ENCODE results near the gene ATP11A.
"Not testable (repeated sequence)": the region's sequence is repeated elsewhere in the genome, so short reads cannot be mapped to it uniquely, and the experiment has no call there.

Gene ATP11A

DNA sequence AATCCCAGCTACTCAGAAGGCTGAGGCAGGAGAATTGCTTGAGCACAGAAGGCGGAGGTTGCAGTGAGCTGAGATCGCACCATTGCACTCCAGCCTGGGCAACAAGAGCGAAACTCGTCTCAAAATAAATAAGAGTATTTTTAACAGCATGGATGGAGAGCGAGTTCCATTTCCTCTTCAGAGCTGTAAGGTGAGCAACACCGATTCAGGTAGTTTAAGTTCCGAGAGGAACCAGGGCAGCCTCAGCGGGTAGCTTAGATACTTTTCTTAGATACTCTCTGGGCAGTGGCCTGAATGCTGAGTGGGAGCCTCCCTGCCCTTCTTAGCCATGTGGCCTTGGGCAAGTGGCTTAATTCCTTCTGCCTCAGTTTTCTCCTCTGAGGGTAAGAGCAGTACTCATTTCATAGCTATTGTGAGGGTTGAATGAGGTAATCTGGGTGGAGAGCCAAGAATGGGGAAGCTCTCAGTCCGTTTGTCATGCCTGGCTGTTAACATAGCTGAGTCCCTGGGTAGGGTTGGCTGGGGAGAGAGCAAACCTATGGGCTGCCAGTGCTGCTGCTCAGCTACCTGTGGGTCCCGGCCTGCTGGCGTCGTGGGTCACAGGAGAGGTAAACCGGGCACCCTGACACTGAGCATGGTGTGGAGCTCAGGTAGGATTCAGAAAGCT is 4.1 kb downstream of the ATP11A start:
- peak; percentile 83 for DNase-seq

DNA sequence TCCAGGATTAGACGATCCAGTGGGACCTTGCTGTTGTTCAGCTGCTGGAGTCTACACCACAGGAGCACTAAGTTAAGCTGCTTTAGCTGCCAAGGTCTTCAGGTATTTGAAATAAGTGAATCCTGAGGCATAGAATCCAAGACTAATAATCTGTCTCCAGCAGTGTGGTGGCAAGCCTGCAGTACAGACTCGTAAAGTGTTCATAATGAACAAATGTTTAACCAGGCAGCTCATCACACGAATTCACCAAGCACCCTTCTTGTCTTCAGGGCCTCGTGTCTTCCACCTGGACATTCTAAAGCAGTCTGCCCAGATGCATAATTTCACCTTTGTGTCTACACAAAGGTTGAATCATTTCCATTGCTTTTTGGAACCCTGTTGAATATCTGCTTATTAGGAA is 5.3 kb downstream of the ATP11A start:
- no peak for DNase-seq

DNA sequence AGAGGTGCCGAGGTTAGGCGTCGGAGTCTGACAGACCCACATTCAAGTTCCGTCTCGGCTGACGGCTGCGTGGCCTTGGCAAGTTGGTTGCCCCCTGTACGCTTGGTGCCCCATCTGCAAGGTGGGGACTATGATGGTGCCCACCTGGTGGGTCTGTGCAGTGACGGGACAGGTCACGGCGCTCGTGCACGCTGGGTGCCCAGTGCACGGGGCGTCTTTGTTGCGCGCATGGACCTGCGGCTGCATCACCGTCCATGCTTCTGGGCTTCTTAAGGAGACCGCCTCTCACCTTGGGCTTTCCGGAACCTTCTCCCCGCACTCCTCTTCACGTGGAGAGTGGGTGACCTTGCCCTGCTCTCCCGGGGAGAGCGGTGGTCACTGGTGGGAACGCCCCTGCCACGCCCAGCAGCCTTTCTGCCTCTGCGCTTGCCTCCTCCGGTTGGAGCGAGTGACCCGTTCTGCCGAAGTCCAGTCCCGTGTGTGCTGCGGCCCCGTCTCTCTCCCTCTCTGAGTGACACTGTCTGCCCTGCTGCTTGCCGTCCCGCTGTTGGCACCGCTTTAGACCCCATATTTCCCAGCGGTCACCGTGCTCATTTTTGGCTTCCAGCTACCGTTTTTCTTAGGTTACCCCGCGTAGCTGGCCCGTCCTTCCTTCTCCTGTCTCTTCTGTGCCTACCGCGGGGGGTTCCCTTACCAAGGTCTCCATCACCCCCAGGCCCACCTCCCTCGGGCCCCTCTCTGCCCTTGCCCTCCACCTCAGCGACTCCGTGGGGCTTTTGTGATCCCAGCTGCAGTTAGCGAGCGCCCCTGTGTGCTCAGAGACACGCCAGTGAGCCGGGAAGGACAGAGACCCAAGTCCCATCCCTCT is 6.4 kb downstream of the ATP11A start:
- no peak for DNase-seq

DNA sequence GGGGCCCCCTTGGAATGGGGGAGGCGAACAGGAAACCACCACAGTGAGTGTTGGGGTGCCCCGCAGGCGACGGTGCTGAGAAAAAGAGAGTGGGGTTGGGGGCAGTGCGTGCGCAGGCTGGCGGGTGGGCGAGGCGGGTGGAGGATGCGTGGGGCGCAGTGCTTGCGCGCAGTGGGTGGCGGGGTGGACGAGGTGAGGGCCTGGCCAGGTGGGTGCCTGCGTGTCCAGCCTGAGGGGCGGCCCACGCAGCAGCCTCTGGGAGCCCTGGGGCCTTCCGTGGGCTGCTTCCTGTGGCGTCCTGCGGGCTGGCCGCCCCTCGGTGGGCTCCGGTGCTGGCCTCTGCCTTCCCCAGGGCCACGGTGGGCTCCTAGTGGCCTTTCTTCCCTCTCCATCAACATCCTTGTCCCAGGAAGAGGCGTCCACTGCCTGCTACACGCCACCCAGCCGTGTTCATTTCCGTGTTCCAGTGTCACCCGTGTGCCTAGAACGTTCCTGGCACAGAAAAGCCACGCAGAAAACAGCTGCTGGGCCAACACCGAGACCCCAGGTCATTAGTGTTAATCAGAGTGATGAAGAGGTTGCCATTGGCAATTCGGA is 7.1 kb downstream of the ATP11A start:
- DNase-seq: no peak

DNA sequence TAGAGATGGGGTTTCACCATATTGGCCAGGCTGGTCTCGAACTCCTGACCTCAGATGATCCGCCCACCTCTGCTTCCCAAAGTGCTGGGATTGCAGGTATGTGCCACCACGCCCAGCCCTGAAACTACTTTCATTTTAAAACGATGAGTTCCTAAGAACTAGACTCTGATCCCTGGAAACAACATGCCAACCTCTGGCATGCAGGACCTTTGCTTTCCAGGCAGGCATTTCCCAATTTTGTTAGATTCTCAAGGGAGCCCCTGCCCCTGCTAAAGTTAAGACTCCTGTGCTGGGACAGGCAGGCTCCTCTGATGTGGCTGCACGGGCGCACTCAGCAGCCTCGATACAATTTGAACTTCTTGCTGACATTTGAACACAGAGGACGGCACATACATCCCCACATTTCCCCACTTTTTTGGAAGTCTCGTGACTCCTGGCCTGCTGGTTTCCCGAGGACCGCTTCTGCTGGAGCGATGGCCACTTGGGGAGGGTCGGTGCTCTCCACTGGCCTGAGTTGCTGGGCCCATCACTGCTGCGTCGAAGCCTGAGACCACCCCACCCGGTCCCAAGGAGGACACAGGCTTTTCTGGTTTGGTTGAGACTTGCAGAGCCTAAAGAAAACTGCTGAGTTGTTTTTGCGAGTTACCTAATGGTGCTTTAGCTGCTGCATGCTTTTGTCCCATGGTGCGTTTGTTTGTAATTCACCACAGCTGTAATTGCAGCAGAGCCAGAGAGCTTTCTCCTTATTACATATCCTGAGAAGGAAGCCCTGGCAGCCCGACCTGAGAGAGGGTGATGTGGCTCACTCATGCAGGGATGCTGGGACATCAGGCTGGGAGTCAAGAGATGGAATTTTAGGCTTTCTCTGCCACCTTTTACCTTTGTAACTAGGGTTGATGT is 8.2 kb downstream of the ATP11A start:
- DNase-seq: no peak

DNA sequence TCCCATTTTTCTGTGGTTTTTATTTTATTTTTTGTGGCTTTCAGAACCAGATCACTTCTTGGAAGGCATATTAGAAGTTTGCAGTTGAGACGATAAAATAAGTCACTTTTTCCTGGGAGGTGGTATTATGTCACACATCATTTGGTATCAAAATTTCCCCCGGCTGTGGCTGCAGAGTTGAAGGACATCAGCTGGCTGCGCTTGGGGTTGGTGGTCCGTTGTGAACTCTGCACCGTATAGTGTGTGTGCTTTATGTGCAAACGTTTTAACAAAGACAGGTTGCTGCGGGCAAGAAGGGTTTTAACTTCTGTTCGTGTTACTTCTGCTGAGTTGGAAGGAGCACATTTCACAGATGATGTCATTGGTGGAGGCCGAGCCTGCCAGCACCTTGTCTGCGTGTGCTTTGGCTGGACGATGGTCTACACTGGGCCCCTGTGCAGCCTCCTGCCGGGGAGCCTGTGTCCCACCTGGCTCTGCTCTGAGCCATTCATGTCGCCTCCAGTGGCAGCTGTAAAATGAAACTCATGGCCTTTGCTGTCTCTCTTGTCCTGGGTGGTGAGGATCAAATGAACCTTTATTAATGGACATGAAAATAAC is 9.6 kb downstream of the ATP11A start:
- no peak for DNase-seq

DNA sequence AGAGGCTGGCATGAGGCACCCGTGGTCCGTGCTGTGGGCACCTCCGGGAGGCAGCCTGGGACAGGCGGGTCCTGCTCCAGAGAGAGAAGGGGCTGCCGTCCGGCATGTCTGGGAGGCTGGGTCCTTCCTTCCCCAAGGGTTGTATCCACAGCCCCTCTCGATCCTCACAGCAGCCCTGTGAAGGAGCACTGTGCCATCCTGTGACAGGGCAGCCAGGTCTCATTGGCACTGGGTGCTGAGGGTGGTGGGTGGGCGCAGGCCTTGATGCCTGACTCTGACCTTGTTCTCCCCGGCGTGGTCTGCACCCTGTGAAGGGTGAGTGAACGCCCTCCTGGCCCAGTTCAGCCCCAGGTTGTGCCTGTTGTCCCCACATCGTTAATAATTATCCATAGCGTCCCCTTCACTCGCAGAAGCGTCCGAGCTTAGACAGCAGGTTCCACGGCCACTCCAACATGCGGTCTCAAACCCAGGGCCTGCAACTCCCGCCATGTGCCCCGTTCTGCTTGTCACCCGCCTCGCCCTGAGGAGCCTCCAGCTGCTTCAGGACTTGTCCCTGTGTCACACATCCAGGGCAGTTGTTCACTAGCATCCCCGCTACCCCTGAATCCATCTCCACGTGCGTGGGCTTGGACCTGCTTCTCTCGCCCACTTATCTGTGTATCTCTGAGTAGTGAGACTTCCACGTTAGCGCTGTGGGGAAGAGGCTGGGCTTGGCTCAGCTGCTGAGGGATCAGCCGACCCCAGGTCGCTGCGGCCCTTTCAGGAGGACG is 10.6 kb downstream of the ATP11A start:
- DNase-seq: no peak

DNA sequence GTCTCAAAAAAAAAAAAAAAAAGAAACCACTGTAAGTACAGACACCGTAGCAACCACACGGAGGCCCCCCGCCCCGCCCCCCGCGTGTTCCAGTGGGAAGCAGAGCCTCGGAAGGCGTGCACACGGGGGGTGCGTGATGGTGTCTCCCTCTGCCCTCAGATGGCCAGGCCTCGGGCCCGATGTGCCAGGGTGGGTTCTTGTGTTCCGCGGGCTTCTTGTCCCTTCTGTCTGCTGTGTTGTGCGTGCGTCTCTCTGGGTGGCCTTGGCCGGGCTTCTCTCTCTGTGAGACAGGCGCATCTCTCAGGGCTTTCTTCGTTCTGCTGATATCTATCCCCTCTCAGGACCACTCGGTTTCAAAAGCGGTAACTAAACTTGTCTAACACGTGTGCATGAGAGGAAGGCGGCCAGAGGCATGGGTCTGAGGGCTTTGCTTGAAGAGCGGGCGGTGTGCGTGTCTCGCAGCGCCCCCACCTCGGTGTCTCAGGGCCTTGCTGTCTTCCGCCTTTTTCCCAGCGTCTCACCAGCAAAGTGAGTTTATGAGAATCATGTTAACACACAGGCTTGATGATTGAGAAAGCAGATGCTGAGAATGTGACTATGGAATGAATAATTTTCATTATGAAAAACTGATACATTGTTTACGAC is 12.6 kb downstream of the ATP11A start:
- no peak for DNase-seq

DNA sequence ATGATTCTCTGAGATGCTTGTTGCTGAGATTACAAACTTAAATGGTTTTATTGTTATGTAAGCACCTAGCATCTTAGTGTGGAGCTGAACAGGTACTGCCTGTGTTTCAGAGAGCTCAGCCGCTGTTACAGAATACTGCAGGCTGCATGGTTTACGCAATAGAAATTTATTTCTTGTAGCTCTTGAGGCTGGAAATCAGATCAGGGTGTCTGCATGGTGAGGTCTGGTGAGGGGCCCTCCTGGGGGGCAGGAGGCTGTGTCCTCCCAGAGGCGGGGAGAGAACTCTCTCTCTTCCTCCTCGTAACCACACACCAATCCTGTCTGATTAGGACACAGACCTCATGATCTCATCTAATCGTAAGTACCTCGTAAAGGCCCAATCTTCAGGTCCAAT is 13.1 kb downstream of the ATP11A start:
- no peak for DNase-seq

DNA sequence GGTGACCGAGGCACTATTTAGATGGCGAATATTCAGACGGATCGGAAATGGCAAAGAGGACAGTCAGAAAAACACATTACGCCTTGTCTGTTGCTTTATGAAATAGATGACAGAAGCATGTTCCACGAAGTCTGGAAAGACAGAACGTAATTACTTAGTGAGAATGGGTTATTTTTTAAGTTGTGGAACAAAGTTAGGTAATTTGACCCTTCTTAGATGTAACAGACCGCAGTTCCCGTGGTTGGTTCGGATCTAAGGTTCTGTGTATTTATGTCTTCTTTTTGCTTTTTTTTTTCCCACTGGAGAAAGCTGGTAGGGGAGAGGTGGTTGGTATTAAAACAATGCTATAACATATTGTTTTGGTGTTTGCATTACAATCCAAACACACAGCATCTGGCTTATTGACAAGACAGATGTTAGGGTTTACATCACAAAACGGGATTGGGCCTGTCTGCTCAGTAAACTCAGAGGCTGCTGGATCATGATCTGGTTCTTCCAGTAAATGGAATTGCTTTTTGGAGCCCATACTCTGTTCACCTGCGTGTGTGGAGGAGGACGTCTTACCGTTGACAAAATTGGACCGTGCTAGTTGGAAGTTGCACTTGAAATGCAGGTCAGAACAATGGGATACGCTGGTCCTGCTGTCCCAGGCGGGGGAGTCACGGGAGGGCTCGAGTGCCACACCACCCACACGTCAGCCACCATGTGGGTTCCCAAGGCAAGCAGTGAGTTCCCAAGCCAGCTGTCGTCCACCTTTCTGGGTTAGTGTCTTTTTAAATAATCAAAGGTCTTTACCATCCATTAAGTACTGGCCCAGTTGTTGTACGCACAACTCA is 13.8 kb downstream of the ATP11A start:
- DNase-seq: no peak

DNA sequence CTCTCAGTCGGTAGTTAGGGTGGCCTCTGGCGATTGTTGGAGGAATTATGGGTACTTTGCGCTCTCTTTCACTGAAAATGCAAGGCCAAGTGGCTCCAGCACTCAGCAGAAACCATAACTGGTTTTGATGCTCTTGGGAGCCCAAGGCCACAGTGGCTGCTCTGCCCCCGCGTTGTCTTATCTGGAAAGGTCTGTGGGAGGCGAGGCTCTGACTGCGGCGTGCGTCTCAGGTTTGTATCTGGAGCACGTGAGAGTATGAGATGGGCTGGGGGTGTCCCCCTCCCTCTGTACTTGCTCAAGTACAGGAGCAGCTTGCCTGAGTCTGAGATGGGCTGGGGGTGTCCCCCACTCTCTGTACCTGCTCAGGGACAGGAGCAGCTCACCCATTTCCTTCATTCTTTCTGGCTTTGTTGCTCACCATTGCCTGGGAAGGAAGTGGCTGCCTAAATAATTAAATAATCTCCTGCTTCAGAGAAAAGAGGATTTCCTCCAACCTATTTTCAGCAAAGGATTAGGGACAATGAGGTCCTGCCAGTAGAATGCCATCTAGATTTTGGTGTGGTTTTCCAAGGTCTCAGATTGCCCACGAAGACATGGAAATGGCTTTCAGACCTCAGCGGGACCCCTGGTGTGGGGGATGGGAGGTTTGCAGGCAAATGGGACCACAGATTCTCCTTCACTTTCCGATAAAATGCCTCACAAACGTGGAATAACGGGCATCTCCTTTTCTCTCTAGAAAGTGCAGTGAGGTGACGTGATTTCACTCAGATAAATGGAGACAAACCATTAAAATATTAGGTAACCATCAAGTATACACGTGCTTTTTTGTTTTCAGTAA is 14.7 kb downstream of the ATP11A start:
- peak; percentile 28 for DNase-seq

DNA sequence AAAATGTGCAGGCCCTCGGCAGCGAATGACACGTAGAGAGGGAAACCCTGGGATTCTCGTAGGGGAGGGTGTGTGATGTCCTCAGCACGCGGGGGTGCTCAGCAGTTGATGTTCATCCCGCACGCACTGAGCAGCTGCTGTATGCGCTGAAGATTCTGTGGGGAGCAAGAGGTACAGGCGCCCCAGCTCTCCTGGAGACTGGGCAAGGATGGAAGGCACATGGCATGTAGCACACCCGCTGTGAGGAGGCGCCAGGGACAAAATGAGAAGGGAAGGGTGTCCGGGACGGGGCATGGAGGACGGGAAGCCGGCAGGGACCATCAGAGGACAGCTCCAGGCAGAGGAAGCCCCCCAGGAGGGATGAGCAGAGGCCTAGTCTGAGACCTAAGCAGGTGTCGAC is 15.4 kb downstream of the ATP11A start:
- DNase-seq: no peak

DNA sequence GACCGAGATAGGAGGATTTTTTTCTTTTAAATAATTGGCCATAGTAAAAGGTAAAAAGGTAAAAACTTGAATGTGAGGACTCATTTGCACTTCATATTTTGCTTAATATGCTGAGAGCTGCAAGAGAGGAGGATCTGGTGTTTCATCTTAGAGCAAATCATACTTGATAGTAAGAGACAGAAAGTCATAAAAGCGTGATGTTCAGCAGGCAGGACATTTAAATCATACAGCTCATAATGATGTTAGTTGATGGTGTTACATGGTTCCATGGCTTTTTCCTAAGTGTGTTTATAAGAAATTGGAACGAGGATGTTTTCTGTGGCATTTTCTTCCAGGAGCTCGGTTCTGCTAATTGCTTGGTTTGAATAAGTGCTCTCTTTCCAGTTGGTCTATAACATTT is 16.3 kb downstream of the ATP11A start:
- no peak for DNase-seq

DNA sequence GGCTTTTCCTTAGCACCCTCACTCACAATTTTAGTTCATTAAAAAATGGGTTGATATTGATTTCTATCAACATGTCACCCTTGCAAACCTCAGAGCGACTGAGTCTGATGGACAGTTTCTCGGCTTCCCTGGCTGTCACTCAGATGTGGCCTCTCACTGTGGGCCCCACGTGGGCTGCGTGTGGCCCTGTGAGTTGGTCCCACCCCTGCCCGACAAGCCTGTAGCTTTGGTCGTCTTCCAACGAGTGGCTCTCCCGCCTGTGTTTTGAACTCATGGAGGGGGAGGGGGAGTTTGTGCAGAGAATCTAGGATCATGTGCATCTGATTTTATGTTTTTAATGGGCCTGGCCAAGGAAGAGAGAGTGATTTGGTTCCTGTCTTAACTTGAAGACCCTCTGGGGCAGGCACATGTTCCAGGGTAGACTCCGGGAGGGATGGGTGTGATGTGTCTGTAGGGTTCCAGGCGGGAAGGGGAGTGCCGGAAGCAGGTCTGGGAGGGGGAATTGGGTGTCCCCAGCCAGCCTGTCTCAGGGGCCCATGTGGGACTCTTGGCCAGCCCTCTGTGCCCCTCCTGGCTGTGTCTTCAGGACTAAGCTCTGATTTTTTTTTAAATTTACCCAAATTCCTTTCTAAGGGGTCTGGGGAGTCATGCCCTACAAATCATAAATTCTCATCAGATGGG is 18.9 kb downstream of the ATP11A start:
- DNase-seq: no peak

DNA sequence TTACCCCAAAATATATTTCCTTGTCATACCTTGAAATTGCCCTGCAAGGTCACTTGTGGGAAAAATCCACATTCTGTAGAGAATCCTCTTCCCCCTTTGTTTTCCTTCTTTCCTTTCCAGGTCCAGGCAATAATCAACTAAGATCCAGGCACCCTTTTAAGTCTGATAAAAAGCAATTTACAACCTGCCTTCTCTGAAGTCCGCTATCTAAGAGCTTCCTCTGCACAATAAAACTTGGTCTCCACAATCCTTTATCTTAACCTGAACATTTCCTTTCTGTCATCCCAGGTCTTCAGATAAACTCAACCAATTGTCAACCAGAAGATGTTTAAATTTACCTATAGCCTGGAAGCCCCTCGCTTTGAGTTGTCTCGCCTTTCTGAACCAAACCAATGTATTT is 19.5 kb downstream of the ATP11A start:
- not testable (repeated sequence) for DNase-seq

DNA sequence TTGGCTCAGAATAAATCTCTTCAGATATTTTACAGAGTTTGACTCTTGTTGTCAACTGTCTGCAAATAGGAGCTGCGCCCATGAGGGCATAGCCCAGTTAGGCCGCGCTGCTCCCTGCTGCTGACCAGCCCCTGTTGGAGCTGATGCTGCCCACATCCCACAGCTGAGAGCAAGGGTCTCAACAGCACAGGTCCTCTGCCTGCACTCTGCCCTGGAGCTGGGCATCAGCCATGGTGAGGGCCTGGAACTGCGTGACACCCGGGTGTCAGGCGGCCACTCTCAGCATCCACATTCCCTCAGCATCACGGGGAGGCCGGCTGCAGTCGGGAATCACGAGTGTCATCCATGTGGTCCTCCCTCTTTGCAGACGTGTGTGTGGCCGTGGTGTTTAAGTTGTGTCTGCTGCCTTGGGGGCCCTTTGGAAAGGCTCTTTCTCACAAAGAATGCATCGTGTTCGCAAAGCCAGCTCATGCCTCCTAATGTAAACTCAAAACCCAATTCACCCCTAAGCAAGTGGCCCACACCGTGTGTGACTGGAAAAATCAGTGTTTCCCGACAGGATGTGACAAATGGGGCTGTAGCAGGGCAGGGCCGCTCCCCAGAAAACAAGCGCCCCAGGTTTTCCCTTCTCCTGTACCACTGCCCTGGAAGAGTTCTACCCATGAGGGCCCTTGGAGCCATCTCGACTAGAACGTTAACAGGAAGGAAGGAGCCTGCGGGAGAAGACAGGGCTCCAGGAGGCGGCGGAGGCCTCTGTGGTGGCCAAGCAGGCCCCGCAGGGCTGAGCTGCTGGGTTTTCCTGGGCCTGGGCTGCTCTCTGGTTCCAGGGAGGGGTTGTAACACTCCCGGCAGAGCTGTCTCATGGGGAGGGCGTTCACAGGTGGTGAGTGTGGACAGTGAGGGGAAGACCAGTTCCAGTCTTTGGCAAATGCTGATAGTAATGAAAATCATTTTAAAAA is 20.3 kb downstream of the ATP11A start:
- DNase-seq: no peak

DNA sequence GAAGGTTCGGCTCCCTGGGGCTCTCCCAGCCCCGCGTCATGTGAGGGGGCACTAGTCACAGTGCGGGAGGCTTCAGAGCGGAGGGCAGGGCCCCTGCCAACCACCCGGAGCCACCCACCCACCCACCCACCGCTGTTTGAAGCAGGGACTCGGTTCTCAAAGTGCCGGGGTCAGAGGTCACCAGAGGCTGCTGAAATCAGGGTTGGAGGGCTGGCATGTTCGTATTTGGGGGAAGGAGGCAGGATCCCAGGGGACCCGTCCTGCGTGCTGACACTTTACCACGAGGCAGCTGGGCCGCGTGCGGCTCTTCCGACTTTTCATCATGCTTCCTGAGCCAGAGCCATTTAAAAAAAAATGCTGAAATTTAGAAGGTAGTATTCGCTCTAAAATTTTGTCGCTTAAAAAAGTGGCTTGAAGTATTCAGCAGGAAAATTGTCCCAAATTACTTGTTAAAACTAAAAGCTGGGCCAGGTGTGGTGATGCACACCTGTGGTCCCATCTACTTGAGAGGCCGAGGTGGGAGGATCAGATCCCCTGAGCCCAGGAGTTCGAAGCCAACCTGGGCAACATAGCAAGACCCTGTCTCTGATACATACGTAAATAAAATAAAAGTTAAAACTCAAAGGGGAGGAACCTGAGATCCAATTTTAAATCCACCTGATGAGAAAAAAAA is 21.2 kb downstream of the ATP11A start:
- DNase-seq: no peak

Data from NCI-H226 (cell line).